Right forelimb (tissue), 1 donor: ENCODE results near the gene DOK3.

Experiments used
- DNase-seq: peaks from one replicate; pipeline ENCODE4 v3.0.0-alpha.2; 2018

Gene DOK3

DNA sequence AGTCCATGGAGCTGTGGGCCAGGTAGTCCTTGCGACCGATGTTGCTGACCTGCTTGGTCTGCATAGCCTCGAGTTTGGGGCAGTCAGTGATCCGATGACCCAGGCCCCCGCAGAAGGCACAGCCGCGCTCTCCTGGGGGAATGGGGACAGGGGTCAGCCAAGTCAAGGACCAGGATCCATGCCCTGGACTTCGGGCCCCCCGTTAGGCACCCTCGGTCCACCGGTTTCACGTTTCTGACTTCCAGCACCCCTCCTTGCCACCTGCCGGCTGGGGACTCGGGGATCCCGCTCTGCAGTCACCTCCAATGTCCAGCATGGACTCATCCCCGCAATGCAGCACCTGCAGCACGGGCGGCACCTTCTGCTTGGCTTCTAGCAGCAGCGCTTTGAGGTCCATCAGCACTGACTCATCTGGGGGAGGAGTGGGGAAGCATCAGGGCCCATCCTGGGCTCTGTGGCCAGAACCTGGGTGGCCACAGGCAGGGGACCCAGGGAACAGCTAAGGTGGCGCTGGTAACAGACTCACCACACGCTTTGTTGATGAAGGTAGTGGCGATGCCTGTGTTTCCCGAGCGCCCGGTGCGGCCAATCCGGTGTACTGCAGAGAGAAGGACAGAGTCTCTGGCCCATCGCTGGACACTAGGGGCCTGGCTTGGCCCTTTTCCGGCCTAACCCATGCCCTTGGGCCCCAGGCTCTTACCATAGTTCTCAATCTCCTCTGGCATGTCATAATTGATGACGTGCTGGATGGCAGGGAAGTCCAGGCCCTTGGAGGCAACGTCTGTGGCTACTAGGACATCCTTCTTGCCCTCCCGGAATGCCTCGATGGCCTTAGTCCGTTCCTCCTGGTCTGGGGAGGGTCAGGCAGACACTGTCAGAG is 2.4 kb upstream of the DOK3 start:
- DNase-seq = no peak

DNA sequence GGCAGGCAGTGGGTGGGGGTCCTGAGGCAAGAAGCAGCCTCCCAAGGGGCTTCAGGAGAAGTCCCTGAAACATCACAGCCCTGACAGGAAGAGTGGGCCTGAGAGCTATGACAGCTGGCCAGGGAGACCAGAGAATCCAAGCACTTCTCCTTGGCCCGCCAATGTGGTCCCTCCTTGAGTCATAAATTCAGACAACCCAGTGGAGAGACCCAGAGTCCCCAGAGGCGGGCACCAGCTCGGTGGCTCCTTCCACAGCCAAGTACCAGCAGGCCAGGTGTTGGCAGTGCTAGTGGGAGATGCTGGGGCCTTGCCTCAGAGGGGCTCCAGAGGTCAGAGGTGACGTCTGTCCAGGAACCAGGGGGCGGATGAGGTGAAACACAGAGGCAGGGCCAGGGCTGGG is 1.6 kb upstream of the DOK3 start:
- DNase-seq = no peak

DNA sequence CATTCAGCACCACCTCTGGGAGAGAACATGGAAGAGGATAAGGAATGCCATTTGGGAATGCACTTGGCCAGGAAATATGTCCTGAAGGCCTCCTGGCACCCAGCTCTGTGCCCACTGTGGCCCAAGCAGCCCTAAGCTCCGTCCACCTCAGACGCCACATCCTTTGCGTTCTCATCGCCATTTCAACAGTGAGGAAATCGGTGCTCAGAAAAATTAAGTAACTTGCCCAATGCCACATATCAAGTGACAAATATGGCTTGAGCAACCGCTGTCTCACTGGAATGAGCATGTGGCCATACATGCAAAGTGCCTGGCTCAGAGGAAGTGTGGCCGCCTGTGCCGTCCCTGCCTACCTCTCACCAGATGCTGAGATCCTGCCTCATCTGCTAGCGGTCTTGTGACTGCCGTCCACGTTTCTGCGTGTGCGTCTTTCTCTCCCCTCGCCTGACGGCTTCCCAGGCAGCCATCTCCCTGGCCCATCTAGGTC is 984 bp upstream of the DOK3 start:
- DNase-seq = no peak

DNA sequence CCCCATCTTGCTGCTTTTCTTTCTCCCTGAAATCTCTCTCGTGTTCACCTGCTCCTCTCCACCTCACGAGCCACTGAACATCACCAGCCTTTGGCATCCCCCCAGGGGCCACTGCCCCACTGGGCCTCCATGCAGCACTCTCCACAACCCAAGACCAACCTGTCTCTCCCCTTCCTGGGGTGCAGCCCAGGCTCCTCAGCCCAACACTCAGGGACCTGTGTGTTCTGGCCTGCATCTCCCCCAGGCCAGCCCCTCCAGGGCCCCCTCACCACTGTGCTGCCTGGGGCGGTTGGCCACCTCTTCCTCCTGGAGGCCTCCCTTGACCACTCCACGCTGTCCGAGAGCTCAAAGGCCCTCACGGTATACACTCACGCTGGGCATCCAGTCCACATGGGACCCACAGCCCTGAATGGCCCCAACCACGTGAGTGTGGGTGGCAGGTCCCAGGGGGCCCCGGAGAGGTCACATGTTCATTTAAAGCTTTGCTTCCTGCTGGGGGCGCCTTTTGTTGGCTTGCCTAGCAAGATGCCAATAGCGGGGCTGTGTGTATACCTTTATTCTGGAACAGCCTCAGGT is 453 bp upstream of the DOK3 start:
- DNase-seq = no peak

DNA sequence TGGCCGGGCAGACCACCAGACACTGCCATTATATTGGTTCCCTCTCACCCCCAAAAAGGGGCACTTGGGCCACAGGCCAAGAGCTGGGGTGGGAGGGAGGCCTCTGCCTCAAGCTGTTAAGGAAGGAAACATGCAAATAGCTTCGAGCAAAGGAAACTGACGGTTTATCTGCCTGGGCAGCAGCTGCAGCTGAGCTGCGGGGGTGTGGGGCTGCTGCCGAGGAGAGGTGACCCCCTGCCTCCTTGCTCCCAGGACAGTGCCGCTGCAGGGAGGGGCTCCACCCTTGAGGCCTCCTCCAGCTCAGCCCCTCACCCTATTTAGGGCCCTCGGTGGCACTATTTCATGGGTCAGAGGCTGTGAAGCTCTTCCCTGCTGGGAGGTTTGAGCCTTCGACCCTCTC is 789 bp downstream of the DOK3 start:
- no peak for DNase-seq

DNA sequence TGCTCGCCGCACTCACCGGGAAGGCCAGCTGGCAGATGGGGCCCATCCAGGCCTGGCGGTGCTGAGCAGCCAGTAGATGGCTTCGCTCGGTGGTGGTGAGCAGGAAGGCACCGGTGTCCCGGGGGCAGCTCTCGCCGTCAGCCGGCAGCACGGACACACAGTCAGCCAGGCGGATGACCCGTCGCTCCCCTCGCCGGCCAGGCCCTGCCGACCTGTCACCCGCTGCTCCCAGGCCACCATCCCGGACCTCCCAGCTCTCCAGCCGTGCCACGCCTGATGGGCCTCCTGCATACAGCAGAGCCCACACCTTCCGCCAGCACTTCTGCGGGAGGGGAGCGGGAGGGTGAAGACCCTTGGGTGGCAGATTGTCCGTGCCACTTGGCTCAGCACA is 1.4 kb downstream of the DOK3 start:
- no peak for DNase-seq

DNA sequence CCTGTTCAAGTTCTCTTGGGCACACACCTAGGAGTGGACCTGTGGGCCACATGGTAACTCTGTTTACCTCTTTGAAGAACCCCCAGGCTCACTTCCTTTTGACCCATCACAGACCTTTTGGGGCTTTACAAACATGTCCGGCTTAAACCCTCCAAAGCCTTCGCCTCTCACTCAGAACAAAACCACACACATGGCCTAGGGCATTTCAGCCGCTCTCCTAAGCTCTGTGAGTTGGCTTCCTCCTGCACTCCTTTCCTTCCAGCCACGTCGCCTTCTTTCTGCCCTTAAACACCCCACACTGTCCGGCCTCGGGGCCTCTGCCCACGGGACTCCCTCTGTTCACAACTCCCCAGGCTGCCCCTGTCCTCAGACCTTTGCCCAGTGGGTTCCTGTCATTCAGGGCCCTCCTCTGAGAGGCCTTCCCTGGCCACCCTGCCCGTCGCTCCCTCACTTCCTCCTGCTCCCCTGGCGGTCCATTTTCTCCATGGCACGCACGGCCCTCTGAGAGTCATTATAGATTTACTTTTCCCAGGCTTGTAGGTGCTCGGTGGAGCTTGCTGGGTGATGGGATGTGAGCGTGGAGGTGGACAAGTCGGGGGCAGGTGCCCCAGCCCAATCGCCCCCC is 1.9 kb downstream of the DOK3 start:
- no peak for DNase-seq

DNA sequence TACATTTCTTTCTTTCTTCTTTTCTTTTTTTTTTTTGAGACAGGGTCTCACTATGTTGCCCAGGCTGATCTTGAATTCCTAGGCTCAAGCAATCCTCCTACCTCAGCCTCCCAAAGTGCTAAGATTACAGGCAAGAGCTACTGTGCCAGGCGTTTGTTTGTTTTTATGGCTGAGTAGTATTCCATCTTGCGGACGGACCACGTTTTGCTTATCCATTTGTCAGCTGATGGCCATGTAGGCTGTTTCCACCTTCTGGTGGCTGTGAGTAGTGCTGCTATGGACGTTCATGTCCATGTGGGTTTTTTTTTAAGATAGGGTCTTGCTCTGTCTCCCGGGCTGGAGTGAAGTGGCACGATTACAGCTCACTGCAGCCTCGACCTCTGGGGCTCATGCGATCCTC is 2.5 kb downstream of the DOK3 start:
- DNase-seq = no peak

DNA sequence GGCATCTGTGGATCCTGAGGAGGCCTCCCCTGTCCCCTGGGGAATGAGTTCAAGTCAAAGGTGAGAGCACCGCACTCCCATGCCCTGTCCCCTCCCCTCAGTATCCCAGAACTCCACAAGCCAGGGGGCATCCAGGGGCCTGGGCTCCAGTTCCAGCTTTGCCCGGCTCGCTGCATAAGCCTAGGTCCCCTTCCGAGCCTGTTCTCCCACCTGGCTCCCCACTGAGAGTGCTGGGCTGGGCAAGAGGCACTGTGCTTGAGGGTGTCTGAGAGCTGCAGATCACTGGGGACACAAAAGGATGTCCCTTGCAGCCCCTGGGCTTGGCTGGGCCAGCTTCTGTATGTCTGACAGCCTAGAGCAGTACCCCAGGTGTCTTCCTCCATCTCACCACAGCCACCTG is 4.6 kb downstream of the DOK3 start:
- DNase-seq = no peak

DNA sequence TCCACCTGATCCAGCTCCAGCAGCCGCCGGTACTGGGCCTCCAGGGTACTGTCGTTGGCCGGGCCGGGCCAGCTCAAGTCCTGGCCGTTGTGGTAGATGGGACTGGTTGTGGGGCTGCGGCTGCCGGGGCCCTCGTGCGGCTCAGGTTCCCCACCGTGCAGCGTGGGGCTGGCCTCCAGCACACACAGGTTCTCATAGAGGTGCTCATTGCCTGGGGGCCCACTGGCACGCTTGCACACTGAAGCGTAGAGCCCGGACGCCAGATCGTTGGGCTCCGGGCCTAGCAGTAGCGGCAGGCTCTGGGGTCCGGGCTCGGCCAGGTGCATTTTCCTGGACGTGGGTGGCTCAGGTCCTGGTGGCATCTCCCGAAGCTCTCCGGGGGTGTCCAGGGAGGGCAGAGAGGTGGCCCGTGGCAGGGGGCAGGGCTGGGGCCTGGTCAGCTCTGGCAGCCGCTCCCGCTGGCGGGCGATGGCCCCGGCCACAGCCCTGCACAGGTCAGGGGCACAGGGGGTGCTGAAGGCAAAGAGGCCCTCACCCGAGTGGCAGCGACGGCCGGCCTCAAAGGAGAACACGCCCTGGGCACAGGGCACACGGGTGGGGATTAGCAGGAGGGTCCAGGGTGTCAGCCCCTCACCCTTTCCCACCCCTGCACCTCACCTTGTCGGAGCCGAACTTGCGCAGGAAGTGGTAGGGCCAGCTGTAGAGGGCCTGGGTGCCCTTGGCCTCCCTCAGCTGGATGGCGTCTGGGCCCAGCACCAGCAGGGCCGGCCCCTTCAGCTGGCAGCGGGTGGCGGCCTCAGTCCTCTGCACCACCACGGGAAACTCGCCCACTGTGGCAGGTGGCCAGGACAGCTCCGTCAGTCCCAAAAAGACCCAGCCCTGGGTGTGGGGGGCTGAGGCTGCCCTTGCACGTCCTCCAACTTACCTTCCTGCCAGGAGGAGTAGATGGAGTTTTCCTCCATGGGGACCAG is 5.3 kb downstream of the DOK3 start:
- DNase-seq = no peak

DNA sequence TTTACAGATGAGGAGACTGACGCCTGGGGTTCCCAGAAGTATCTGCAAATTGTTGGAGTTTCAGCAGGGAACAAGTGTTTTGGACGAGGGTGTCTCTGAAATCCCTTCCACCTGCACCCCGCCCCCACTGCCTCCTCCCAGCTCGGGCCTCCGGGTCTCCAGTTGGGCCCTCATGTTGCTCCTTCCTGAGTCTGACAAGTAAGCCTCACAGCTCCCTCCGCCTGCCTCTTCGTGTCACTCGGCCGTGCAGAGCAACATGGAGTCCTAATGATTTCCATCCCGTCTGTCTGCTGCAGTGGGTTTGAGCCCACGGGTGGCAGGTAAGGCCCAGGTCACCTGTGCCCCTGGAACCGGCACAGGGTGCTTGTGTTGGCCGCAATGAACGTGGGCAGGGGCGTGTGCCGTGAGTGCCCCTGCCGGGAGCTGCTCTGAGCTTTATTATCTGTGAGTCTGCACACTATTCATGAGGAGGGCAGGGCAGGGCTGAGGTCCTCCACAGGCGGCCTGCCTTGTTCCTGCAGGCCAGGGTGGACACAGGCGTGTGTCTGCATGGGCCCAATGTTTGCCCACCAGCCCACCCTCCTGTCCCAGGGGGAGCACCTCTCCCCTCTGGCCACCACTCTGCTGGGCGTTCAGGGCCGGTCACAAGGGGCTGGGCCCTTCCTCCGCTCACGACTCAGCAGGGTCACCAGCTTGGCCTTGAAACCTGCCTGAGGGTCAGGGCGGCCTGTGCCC is 6.1 kb downstream of the DOK3 start:
- DNase-seq = no peak

DNA sequence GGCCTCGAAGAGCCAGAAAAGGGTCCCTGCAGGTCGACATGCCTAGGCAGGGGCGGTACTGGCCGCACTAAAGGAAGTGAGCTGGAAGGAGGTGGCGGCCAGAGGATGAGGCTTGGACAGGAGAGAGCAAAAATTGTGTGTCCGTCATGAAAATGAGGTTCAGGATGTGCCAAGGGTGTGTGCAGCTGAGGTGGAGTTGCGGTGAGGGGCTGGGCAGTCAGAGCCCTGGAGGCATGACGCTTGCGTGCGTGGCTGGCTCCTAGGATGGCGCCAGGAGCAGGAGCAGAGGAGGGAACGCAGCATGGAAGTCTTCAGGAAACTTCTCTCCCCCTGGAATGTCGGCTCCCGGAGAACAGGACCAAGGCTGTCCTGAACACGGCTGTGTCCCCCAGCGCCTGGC is 6.7 kb downstream of the DOK3 start:
- DNase-seq = no peak

DNA sequence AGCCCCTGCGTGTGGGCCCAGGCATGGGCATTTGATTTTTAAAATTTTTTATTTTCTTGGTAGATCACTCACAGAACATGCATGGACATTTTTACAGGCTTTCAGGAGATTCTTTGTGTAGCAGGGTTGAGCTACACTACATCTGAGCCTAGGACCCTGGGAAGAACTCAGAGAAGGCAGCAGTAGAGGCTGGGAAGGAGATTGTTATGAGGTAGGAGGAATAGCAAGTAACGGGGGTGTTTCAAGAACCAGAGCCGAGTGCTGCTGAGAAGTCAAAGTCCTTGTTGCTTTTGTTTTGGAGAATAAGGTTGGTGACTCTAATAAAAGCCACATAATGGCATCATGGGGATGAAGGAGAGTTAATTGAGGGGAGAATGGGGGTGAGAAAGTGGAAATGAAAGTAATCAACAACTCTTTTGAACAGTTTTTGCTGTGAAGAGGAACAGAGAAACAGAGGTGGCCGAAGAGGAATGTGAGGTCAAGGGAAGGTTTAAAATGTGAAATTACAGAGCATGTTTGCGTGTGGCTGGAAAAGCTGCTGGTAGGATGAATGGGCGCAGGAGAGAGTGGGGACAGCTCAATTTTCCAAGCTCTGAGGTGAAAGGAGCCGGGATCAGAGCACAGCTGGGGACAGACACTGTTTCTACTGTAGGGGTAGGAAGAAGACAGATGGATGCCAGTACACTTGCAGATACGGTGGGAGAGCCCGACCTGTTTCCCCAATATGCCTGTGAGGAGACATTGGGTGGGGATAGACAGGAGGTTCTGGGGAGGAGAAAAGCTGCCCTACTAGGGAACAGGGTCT is 7.5 kb downstream of the DOK3 start:
- DNase-seq = no peak

DNA sequence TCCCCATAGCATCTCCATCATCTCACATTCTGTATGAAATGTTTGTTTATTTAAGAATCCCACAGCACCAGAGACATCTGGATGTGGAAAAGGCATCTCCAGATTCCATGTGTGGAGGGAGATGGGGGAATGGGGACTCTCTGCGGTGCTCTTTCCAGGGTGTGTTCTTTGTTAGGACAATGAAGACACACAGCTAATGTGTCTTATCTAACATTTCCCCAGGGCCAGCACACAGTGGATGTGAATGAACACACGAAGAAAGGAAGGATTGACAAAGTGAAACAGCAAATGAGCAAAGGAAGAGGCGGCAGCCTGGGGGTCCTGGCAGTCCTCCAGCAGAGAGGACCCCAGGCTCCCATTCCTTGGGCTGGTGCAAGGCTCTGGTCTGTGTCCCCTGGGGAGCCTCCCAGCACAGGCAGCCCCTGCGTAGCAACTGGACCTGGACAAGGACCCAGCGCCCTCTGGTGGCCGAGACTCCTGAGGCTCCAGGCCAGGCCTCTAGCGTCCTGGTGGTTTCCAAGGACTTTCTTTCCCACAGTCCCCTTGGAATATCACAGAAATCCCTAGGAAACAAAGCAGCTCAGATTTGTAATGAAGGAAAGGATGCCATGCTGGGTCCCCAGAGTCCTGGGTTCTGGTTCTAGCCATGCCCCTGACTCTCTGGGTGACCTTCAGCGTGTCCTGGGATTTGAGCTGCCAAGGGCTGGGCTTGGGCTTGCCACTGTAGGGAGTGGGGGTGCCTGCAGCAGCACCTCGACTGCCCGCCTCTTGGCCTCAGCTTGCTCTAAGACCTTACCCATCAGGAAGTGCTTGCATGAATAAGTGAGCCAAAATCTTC is 8.7 kb downstream of the DOK3 start:
- peak; percentile 92 for DNase-seq

DNA sequence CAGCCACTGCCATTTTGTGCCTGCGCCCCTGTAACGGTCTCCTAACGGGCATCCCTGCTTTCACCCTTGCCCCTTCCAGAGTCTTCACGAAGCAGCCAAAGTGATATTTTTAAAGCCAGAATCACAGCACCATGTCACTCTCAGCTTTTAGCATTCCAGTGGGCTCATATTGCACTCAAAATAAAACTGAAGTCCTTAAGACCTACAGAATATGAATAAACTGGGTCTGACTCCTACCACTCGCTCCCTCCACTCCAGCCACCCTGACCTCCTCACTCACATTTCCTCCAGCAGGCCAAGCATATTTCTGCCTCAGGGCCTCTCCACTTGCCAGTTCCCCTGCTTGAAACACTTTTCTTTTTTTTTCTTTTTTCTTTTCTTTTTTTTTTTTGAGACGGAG is 9.8 kb downstream of the DOK3 start:
- DNase-seq = no peak

DNA sequence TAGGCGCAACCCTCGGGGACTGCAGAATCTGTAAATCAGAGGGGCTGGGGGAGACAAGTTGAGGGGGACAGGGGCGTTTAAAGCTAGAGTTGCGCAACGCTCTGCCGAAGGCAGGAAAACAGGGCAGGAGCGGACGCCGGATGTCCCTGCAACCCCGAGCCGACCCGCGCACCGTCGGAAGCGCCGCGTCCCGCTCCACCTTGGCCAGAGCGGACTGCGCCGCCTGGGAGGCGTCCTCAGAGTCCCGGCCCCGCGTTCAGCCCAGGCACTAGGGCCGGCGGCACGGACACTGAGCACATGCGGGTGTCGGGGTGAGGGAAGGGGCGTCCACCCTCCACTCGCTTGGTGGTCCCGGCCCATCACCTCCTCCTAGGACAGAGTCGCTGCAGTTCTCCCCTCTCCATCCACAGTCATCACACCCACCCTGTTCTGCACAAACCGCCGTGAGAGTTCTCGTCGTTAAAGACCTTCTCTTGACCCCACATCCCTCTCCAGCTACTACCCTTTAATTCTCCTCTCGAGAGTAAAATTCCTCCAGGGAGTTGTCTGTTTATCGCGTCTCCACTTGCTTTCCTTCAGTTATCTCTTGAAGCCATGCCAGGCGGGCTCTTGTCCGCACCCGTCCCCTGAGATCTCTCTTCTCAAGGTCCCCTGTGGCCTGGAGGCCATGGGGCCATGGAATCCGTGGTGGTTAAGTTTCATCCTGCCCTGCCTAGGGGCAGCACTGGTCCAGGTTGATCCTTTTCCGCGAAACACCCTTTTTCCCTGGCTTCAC is 11.4 kb downstream of the DOK3 start:
- DNase-seq = no peak

DNA sequence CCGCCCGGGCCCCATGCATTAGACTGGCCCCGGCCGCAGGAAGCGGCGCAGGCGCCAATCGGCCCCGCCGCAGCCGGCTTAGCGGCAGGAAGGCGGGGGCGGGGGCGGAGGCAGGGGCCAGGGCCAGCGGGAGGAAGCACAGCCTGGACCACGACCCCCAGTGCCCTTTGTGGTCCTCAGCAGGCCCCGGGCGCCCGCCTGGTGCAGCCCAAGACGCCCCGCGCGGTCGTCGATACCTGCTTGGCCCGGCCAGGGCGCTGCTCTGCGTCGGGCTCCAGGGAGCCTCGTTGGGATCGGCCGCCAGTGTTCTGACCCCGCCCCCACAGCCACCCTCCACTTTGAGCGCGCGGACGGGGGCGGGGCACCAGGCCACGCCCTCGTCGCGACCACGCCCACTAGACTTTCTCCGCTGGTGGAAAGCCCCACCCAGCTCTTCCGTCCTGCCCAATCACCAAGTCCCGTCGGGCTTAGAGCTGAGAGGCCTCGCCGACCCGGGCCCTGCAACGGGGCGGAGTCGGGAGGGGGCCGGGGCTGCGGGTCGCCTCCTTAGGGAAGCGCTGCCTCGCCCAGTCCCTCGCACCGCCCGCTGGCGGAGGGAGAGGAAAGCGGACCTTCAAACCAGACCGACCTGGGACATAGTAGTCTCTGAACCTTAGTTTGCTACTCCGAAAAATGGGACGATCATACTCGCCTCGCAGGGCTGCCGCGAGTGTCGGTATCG is 12.2 kb downstream of the DOK3 start, which contains the start of gene PDLIM7:
Gene PDLIM7, minus strand, starts transcription at position 313 of the 721 bp plus-strand sequence. CDS start 1,092 bp downstream, outside the sequence.
- peak; percentile 97 for DNase-seq

DNA sequence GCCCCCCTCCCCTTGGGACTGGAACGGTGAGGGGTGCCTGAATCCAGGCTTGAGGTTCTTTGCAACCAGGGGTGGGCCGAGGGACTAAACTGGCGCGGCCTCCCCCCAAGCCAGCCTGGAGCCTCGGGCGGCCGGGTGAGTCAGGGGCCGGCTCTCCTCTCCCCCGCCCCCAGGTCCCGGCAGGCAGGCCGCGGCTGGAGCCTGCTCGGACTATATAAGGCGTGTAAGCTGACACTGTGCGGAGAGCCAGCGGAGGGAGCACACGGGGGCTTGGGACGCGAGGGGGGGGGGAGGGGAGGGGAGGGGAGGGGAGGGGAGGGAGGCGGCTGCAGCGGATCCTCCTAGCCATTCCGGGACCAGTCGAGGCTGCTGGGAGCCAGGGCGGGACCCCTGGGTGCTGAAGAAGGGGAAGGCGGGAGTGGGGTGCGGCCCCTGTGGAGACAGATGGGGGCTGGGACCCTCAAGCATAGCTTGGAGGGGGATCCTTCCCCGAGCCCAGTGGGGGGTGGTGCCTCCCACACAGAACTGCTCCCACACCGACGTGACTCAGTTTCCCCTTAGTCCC is 12.8 kb downstream of the DOK3 start:
- DNase-seq = peak; percentile 90
